ENCODE measurements around the gene TEF.
"Not testable (repeated sequence)": the region's sequence is repeated elsewhere in the genome, so short reads cannot be mapped to it uniquely, and the experiment has no call there.

TEF gene

DNA sequence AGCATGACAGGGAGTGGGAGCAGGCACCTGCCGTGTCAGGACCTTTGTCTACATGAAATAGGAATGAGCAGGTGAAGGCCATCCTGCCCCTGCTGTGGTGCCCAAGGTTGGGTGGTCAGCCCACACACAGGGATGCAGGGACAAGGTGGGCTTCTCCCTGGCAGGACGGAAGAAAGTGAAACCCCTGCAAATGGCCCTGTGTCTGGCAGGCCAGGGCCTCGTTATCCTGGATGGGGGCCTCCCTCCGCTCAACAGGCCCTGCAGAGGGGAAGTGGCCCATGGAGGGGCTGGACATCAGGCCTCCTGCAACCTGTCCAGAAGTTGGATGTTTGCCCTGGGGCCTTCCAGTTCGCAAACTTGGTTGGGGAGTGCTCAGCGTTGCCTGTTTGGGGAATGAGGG, 49.9 kb downstream of the TEF start:
- no peak for DNase-seq
- TF ChIP-seq, protein P1, sequence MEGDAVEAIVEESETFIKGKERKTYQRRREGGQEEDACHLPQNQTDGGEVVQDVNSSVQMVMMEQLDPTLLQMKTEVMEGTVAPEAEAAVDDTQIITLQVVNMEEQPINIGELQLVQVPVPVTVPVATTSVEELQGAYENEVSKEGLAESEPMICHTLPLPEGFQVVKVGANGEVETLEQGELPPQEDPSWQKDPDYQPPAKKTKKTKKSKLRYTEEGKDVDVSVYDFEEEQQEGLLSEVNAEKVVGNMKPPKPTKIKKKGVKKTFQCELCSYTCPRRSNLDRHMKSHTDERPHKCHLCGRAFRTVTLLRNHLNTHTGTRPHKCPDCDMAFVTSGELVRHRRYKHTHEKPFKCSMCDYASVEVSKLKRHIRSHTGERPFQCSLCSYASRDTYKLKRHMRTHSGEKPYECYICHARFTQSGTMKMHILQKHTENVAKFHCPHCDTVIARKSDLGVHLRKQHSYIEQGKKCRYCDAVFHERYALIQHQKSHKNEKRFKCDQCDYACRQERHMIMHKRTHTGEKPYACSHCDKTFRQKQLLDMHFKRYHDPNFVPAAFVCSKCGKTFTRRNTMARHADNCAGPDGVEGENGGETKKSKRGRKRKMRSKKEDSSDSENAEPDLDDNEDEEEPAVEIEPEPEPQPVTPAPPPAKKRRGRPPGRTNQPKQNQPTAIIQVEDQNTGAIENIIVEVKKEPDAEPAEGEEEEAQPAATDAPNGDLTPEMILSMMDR (IDR thresholded peaks at IDR 0.05; ENCODE audit: low read depth, low read length, missing control alignments) = no peak
- in situ Hi-C loops (cut with HindIII; ENCODE audit: low pct_ligation_motif_present, low sequenced_read_pairs) = no loop called here
- no peak overlapping the region for H3K27ac ChIP-seq
- peaks cover 34% of the 10 kb centered on the region for H3K36me3 ChIP-seq (replicated peaks)
- H3K4me3 ChIP-seq (ENCODE audit: low read depth, low read length) = no peak overlapping the region
- H3K27me3 ChIP-seq (replicated peaks) = no peaks in the 10 kb centered on the region

DNA sequence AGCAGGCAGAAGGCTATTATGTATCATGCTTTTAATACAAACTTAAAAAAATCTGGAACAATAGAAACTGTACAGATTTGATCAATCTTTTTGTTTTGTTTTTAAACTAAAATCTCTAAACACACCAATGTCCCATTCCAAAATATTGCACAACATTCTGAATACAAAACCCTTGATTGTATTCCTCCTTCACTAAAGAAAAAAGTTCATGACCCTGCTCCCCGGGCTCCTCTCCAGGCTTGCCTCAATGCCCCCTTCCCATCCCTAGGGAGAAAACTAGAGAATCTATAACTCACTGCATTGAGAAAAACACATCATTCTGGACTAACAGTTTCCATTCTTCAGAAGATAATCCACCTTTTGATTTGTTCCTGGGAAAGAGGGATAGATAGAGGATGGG, 51.7 kb downstream of the TEF start:
- in situ Hi-C loops (cut with HindIII; ENCODE audit: low pct_ligation_motif_present, low sequenced_read_pairs); DNase-seq; H3K27me3 ChIP-seq (replicated peaks); H3K27ac ChIP-seq; H3K4me3 ChIP-seq (ENCODE audit: low read depth, low read length): not testable (repeated sequence)
- peaks cover 49% of the 10 kb centered on the region for H3K36me3 ChIP-seq (replicated peaks)

DNA sequence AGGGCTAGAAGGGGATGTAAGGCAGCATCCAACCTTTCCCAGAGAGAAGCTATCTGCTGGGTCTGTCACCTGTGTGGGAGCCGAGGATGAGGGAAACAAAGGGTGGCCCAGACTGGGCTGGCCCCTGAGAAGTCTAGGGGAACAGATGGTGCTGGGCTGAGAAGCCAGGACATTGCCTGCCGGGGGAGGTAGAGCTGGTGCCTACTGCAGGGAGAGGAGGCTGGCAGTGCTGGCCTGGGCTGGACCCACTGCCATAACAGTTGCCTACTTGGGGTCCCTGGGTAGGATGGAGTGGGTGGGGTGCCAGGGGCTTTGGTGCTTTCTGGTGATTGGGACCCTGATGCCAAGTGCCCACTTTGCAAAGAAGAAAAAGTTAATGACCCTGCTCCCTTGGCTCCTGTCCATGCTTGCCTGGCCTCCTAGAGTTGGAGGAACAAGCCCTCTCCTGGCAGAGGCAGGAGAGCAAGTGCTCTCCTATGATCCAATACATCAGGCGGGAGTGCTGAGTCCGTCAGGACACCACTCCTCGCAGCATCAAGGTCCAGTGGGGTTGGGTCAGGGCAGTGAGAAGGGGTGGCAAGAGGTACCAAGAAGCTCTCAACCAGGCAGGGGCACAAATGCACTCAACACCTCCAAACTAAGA, 52.7 kb downstream of the TEF start:
- H3K36me3 ChIP-seq (replicated peaks) = peaks cover 53% of the 10 kb centered on the region
- H3K27ac ChIP-seq; in situ Hi-C loops (cut with HindIII; ENCODE audit: low pct_ligation_motif_present, low sequenced_read_pairs); H3K4me3 ChIP-seq (ENCODE audit: low read depth, low read length); DNase-seq; H3K27me3 ChIP-seq (replicated peaks): not testable (repeated sequence)

- in situ Hi-C loops (cut with HindIII; ENCODE audit: low pct_ligation_motif_present, low sequenced_read_pairs) = no loop called here
- TF ChIP-seq, protein P1 (IDR thresholded peaks at IDR 0.05; ENCODE audit: low read depth, low read length, missing control alignments) = no peak
- no peak for DNase-seq
- Histone ChIP-seq H3K27me3 (replicated peaks) (no peaks in the 10 kb centered on the region), H3K4me3 (ENCODE audit: low read depth, low read length) (no peak overlapping the region), H3K27ac (no peak overlapping the region), H3K36me3 (replicated peaks) (peaks cover 55% of the 10 kb centered on the region)
Observed at GRCh38 chr22:41435560-41435959, 53.8 kb downstream of the TEF start.

DNA sequence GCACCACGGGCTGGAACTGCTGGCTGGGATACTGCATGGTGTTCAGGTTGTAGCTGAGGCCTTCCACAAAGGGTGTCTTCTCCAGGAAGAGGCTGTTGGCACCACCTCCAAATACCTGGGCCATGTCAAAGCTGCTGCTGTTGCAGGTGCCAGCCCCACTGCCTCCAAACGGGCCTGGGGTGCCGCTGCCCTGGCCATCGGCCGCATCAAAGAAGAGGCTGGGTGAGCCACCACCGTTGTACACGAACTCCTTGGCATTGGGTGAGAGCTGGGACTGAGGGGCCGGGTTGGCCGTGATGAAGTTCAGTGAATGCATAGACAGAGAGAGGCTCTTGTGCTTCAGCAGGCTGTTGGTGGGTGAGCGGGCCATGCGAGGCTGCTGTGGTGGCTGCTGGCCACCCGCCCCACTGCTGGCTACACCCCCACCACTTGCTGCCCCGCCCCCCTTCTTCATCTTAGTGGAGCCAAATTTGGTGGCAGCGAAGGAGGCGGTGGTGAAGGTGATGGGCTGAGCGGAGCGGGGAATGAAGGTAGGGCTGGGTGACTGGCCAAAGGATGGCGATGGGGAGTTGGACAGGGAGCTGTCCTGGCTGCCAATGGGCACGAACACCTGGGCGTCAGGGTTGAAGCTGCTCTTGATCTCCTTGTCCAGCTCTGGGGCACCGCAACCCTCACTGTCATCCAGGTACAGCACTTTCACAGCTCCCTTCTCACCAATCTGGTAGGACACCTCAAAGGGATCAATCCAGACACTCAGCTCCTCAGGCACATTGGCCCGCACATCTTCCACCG, 54.8 kb downstream of the TEF start:
- Histone ChIP-seq H3K4me3 (ENCODE audit: low read depth, low read length) (no peak overlapping the region), H3K27me3 (replicated peaks) (no peaks in the 10 kb centered on the region), H3K27ac (no peak overlapping the region), H3K36me3 (replicated peaks) (peaks cover 60% of the 10 kb centered on the region)
- TF ChIP-seq, protein P1 (IDR thresholded peaks at IDR 0.05; ENCODE audit: low read depth, low read length, missing control alignments) = no peak
- DNase-seq = no peak
- in situ Hi-C loops (cut with HindIII; ENCODE audit: low pct_ligation_motif_present, low sequenced_read_pairs) = no loop called here

GRCh38 chr22:41437198-41437597, 55.5 kb downstream of the TEF start:
- in situ Hi-C loops (cut with HindIII; ENCODE audit: low pct_ligation_motif_present, low sequenced_read_pairs) = no loop called here
- no peak overlapping the region for H3K4me3 ChIP-seq (ENCODE audit: low read depth, low read length)
- H3K27me3 ChIP-seq (replicated peaks) = no peaks in the 10 kb centered on the region
- TF ChIP-seq, protein P1 (IDR thresholded peaks at IDR 0.05; ENCODE audit: low read depth, low read length, missing control alignments) = no peak
- no peak for DNase-seq
- no peak overlapping the region for H3K27ac ChIP-seq
- peaks cover 62% of the 10 kb centered on the region for H3K36me3 ChIP-seq (replicated peaks)

- in situ Hi-C loops (cut with HindIII; ENCODE audit: low pct_ligation_motif_present, low sequenced_read_pairs); H3K27me3 ChIP-seq (replicated peaks); H3K4me3 ChIP-seq (ENCODE audit: low read depth, low read length); H3K27ac ChIP-seq; DNase-seq: not testable (repeated sequence)
- H3K36me3 ChIP-seq (replicated peaks) = peaks cover 47% of the 10 kb centered on the region
Observed at GRCh38 chr22:41440511-41440910, 58.8 kb downstream of the TEF start.
